Measurements from ENCODE around the gene SEMA5B. TPM values are rescaled to one million over a fixed set of nuclear protein-coding genes. Genes with fewer than 3 reads are reported as not detected.

The SEMA5B gene
- total RNA-seq, 2 donors from 2014 or later = 0.14 to 3.2 TPM

- Histone ChIP-seq H3K27me3 (replicated peaks; ENCODE audit: insufficient read depth) (no peaks in the 10 kb centered on the region), H3K36me3 (no peaks in the 10 kb centered on the region), H3K4me3 (no peak overlapping the region), H3K9me3 (no peaks in the 10 kb centered on the region), H3K27ac (no peak overlapping the region), H3K4me1 (ENCODE audit: control insufficient read depth in 1 of 2, low read depth in 2 of 2) (peaks cover 15 to 63% of the 10 kb centered on the region in 2 donors)
- no peak for TF ChIP-seq CTCF (IDR thresholded peaks at IDR 0.05)
- DNase-seq (ENCODE audit: low spot score) (no peak), ATAC-seq (ENCODE audit: insufficient number of reproducible peaks, low FRiP score, low read depth) (no peak)
These were observed 23.1 kb upstream of the SEMA5B start for GRCh38 chr3:123050666-123051065.

- H3K27me3 ChIP-seq (replicated peaks; ENCODE audit: insufficient read depth) = no peaks in the 10 kb centered on the region
- no peaks in the 10 kb centered on the region for H3K9me3 ChIP-seq
- no peak overlapping the region for H3K4me3 ChIP-seq
- H3K4me1 ChIP-seq (ENCODE audit: control insufficient read depth in 1 of 2, low read depth in 2 of 2) = peaks cover 15 to 59% of the 10 kb centered on the region in 2 donors
- no peak overlapping the region for H3K27ac ChIP-seq
- H3K36me3 ChIP-seq = no peaks in the 10 kb centered on the region
- no peak for TF ChIP-seq CTCF (IDR thresholded peaks at IDR 0.05)
- DNase-seq (ENCODE audit: low spot score) (no peak), ATAC-seq (ENCODE audit: insufficient number of reproducible peaks, low FRiP score, low read depth) (no peak)
These were observed 21.1 kb upstream of the SEMA5B start for GRCh38 chr3:123048480-123049237.

GRCh38 chr3:123047062-123047319 lies 19.4 kb upstream of the SEMA5B start:
- no peak for TF ChIP-seq CTCF (IDR thresholded peaks at IDR 0.05)

GRCh38 chr3:123046262-123047061 lies 18.9 kb upstream of the SEMA5B start:
- H3K4me3 ChIP-seq = no peak overlapping the region
- TF ChIP-seq CTCF (IDR thresholded peaks at IDR 0.05) = no peak
- DNase-seq (ENCODE audit: low spot score) = no peak
- no peaks in the 10 kb centered on the region for H3K9me3 ChIP-seq
- no peaks in the 10 kb centered on the region for H3K27me3 ChIP-seq (replicated peaks; ENCODE audit: insufficient read depth)
- H3K36me3 ChIP-seq = no peaks in the 10 kb centered on the region
- peak overlapping the region; percentile 25 to 34 for H3K27ac ChIP-seq
- H3K4me1 ChIP-seq (ENCODE audit: control insufficient read depth in 1 of 2, low read depth in 2 of 2) = peaks cover 15 to 37% of the 10 kb centered on the region in 2 donors
- ATAC-seq (ENCODE audit: insufficient number of reproducible peaks, low FRiP score, low read depth) = peak; percentile 70

More at GRCh38 chr3:123047062-123047319, 19.4 kb upstream of the SEMA5B start:
- ATAC-seq (ENCODE audit: insufficient number of reproducible peaks, low FRiP score, low read depth) (no peak), DNase-seq (ENCODE audit: low spot score) (no peak)
- Histone ChIP-seq H3K36me3 (no peaks in the 10 kb centered on the region), H3K4me1 (ENCODE audit: control insufficient read depth in 1 of 2, low read depth in 2 of 2) (peaks cover 15 to 42% of the 10 kb centered on the region in 2 donors), H3K27ac (peak overlapping the region; percentile 25 to 34), H3K9me3 (no peaks in the 10 kb centered on the region), H3K4me3 (no peak overlapping the region), H3K27me3 (replicated peaks; ENCODE audit: insufficient read depth) (no peaks in the 10 kb centered on the region)

GRCh38 chr3:123044981-123045763 lies 17.6 kb upstream of the SEMA5B start:
- Histone ChIP-seq H3K27me3 (replicated peaks; ENCODE audit: insufficient read depth) (no peaks in the 10 kb centered on the region), H3K27ac (no peak overlapping the region), H3K9me3 (no peaks in the 10 kb centered on the region), H3K4me3 (no peak overlapping the region), H3K36me3 (no peaks in the 10 kb centered on the region), H3K4me1 (ENCODE audit: control insufficient read depth in 1 of 2, low read depth in 2 of 2) (peaks cover 15 to 34% of the 10 kb centered on the region in 2 donors)
- ATAC-seq (ENCODE audit: insufficient number of reproducible peaks, low FRiP score, low read depth) (no peak), DNase-seq (ENCODE audit: low spot score) (no peak)
- TF ChIP-seq CTCF (IDR thresholded peaks at IDR 0.05) = no peak

All from thoracic aorta (tissue), 2 donors.